Measurements from ENCODE around the gene MYL9.

Gene MYL9

DNA sequence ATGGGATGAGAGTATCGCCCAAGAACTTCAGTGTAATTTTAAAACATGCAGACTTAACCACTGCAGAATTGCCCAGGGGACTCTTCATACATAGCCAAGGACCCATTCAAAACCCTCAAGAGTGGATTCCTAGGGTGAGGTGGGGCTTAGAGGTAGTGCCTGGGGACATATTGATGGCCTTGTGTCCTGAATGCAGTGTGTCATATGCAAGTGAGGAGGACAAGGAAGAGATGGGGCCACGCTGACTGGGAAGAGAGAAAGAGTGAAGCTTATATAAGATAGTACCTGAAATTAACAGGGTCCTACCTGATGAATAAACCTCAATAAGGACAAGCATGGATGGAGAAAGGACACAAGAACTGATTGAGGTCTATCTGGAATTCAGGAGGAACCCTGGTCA lies 13.9 kb downstream of the MYL9 start:
- no peak for TF ChIP-seq ZBTB7A (IDR thresholded peaks at IDR 0.05; ENCODE audit: low read depth)
- no peak for TF ChIP-seq CREB1 (IDR thresholded peaks at IDR 0.05; ENCODE audit: low read depth)
- TF ChIP-seq, protein P1, sequence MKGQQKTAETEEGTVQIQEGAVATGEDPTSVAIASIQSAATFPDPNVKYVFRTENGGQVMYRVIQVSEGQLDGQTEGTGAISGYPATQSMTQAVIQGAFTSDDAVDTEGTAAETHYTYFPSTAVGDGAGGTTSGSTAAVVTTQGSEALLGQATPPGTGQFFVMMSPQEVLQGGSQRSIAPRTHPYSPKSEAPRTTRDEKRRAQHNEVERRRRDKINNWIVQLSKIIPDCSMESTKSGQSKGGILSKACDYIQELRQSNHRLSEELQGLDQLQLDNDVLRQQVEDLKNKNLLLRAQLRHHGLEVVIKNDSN (IDR thresholded peaks at IDR 0.05): no peak
- TF ChIP-seq TEAD4 (IDR thresholded peaks at IDR 0.05): no peak
- TF ChIP-seq NFIC (IDR thresholded peaks at IDR 0.05): no peak
- TF ChIP-seq TCF12 (IDR thresholded peaks at IDR 0.05; ENCODE audit: low read depth): no peak
- TF ChIP-seq EP300 (IDR thresholded peaks at IDR 0.05; ENCODE audit: borderline replicate concordance): no peak
- TF ChIP-seq YY1 (IDR thresholded peaks at IDR 0.05; ENCODE audit: low read depth): no peak
- TF ChIP-seq FOXM1 (IDR thresholded peaks at IDR 0.05; ENCODE audit: borderline replicate concordance, low read depth): no peak
- TF ChIP-seq, protein P2, sequence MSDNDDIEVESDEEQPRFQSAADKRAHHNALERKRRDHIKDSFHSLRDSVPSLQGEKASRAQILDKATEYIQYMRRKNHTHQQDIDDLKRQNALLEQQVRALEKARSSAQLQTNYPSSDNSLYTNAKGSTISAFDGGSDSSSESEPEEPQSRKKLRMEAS (IDR thresholded peaks at IDR 0.05): no peak
- TF ChIP-seq EGR1 (IDR thresholded peaks at IDR 0.05): no peak
- TF ChIP-seq TAF1 (IDR thresholded peaks at IDR 0.05; ENCODE audit: low read depth): no peak
- TF ChIP-seq CEBPB (IDR thresholded peaks at IDR 0.05): no peak
- TF ChIP-seq, protein P3, sequence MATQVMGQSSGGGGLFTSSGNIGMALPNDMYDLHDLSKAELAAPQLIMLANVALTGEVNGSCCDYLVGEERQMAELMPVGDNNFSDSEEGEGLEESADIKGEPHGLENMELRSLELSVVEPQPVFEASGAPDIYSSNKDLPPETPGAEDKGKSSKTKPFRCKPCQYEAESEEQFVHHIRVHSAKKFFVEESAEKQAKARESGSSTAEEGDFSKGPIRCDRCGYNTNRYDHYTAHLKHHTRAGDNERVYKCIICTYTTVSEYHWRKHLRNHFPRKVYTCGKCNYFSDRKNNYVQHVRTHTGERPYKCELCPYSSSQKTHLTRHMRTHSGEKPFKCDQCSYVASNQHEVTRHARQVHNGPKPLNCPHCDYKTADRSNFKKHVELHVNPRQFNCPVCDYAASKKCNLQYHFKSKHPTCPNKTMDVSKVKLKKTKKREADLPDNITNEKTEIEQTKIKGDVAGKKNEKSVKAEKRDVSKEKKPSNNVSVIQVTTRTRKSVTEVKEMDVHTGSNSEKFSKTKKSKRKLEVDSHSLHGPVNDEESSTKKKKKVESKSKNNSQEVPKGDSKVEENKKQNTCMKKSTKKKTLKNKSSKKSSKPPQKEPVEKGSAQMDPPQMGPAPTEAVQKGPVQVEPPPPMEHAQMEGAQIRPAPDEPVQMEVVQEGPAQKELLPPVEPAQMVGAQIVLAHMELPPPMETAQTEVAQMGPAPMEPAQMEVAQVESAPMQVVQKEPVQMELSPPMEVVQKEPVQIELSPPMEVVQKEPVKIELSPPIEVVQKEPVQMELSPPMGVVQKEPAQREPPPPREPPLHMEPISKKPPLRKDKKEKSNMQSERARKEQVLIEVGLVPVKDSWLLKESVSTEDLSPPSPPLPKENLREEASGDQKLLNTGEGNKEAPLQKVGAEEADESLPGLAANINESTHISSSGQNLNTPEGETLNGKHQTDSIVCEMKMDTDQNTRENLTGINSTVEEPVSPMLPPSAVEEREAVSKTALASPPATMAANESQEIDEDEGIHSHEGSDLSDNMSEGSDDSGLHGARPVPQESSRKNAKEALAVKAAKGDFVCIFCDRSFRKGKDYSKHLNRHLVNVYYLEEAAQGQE (IDR thresholded peaks at IDR 0.05; ENCODE audit: low read depth): no peak
- TF ChIP-seq RAD21 (IDR thresholded peaks at IDR 0.05; ENCODE audit: low read depth): no peak

DNA sequence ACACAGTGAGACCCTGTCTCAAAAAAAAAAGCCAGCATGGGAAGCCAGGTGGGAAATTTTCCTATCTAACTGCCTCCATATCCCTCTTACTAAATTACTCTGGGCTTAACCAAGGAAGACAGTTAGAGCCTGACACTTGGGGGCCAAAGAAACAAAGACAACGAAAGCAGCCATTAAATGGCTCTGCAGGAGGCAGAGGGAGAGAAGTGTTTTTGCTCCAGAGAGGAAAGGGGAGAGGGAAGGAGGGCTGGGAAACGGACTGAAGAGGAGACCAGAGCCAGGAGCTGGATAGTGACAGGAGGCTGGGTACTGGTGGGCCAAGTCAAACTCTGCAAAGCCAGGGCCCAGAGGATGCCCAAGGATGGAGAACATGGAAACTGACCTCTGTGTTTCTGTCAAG lies 21.4 kb downstream of the MYL9 start:
- TF ChIP-seq YY1 (IDR thresholded peaks at IDR 0.05; ENCODE audit: low read depth) (no peak), TEAD4 (IDR thresholded peaks at IDR 0.05) (no peak), FOXM1 (IDR thresholded peaks at IDR 0.05; ENCODE audit: borderline replicate concordance, low read depth) (no peak), CREB1 (IDR thresholded peaks at IDR 0.05; ENCODE audit: low read depth) (no peak), CEBPB (IDR thresholded peaks at IDR 0.05) (no peak), EGR1 (IDR thresholded peaks at IDR 0.05) (no peak), RAD21 (IDR thresholded peaks at IDR 0.05; ENCODE audit: low read depth) (no peak), ZBTB7A (IDR thresholded peaks at IDR 0.05; ENCODE audit: low read depth) (no peak), TCF12 (IDR thresholded peaks at IDR 0.05; ENCODE audit: low read depth) (no peak), NFIC (IDR thresholded peaks at IDR 0.05) (no peak), EP300 (IDR thresholded peaks at IDR 0.05; ENCODE audit: borderline replicate concordance) (no peak)
- TF ChIP-seq, protein P1 (IDR thresholded peaks at IDR 0.05): no peak
- TF ChIP-seq, protein P2 (IDR thresholded peaks at IDR 0.05): no peak
- TF ChIP-seq, protein P3 (IDR thresholded peaks at IDR 0.05; ENCODE audit: low read depth): no peak

DNA sequence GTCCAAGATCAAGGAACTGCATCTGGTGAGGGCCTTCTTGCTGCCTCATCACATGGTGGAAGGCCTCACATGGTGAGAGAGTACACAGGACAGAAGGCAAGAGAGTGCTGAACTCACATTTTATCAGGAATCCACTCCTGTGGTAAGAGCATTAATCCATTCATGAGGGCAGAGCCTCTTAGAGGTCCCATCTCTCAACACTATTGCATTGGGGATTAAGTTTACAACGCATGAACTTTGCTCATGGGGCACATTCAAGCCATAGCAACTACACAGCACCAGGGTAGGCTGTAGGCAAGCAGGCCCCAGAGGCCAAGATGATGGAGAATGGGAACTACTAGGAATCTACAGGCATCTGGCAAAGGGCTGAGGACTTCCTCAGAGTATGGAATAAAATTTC lies 22.1 kb downstream of the MYL9 start:
- no peak for TF ChIP-seq CEBPB (IDR thresholded peaks at IDR 0.05)
- TF ChIP-seq, protein P1 (IDR thresholded peaks at IDR 0.05): no peak
- no peak for TF ChIP-seq RAD21 (IDR thresholded peaks at IDR 0.05; ENCODE audit: low read depth)
- no peak for TF ChIP-seq YY1 (IDR thresholded peaks at IDR 0.05; ENCODE audit: low read depth)

DNA sequence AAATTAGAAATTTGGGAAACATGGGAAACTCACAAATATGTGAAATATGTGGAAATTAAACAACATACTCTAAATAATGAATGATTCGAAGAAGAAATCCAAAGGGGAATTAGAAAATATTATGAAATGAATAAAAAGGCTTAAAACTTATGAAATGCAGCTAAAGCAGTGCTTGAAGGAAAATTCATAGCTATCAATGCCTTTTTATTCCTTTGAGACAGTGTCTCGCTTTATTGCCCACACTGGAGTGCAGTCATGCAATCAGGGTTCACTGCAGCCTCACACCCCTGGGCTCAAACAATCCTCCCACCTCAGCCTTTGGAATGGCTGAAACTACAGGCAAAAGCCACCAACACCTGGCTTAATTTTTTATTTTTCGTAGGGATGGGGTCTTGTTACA lies 24.2 kb downstream of the MYL9 start:
- TF ChIP-seq CREB1 (IDR thresholded peaks at IDR 0.05; ENCODE audit: low read depth) (no peak), EGR1 (IDR thresholded peaks at IDR 0.05) (no peak), YY1 (IDR thresholded peaks at IDR 0.05; ENCODE audit: low read depth) (no peak), EP300 (IDR thresholded peaks at IDR 0.05; ENCODE audit: borderline replicate concordance) (no peak), RAD21 (IDR thresholded peaks at IDR 0.05; ENCODE audit: low read depth) (no peak), TCF12 (IDR thresholded peaks at IDR 0.05; ENCODE audit: low read depth) (no peak), FOXM1 (IDR thresholded peaks at IDR 0.05; ENCODE audit: borderline replicate concordance, low read depth) (no peak), NFIC (IDR thresholded peaks at IDR 0.05) (no peak), TAF1 (IDR thresholded peaks at IDR 0.05; ENCODE audit: low read depth) (no peak), CEBPB (IDR thresholded peaks at IDR 0.05) (no peak), ZBTB7A (IDR thresholded peaks at IDR 0.05; ENCODE audit: low read depth) (no peak)
- TF ChIP-seq, protein P1 (IDR thresholded peaks at IDR 0.05): no peak
- TF ChIP-seq, protein P2 (IDR thresholded peaks at IDR 0.05): no peak
- TF ChIP-seq, protein P3 (IDR thresholded peaks at IDR 0.05; ENCODE audit: low read depth): no peak
